HG02798 (cell line): ENCODE data around the gene AQP6.

ENCODE experiments used
- ATAC-seq: cut with Tn5 transposase; IDR thresholded peaks from one replicate; pipeline ENCODE4 v1.9.1; 2021; ENCODE audit warnings: mild to moderate bottlenecking; ENCODE audit not compliant: unreplicated experiment, poor library complexity

AQP6 gene

DNA sequence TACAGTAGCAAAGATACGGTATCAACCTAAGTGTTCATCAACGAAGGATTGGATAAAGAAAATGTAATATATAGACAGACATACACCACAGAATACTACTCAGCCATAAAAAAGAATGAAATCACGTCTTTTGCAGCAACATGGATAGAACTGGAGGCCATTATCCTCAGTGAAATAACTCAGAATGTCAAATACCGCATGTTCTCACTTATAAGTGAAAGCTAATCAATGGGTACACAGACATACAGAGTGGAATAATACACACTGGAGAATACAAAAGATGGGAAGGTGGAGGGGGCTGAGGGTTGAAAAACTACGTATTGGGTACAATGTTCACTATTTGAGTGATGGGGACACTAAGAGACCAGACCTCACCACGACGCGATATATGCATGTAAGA lies 51.5 kb downstream of the AQP6 start:
- no peak for ATAC-seq

DNA sequence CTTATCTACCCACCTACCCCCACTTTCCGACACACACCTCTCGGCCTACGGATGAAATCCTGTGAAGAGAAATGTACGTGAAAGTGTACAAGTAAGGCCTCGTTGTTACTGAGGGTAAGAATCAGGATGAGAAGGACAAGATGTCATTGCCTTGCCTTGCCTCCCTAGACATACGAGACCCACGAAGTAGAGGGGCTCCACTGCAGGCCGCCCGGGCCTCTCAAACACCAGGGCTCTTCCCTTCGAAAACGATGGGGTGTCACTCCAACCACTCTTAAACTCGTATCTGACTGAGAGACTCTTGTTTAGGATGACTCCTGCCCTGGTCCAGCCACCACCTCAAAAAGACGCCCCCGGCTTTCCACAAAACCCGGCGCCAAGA lies 52.0 kb downstream of the AQP6 start:
- ATAC-seq = peak; percentile 3

- ATAC-seq = peak; percentile 99
These were observed 52.7 kb downstream of the AQP6 start, which contains the start of gene RACGAP1 for GRCh38 chr12:50025187-50026059. TSS of gene RACGAP1 (minus strand) at chr12:50025494. CDS start at chr12:50016715, 8,779 bp downstream.

GRCh38 chr12:50026691-50027090 lies 53.9 kb downstream of the AQP6 start:
- no peak for ATAC-seq
